Measurements from ENCODE around the gene TRIO. TPM values are rescaled to one million over a fixed set of nuclear protein-coding genes. Genes with fewer than 3 reads are reported as not detected.

Gene TRIO
- polyA plus RNA-seq, 1 donor (not counting 4 experiments of a cell fraction or from before 2014, with no cell fraction given): 57.2 TPM

DNA sequence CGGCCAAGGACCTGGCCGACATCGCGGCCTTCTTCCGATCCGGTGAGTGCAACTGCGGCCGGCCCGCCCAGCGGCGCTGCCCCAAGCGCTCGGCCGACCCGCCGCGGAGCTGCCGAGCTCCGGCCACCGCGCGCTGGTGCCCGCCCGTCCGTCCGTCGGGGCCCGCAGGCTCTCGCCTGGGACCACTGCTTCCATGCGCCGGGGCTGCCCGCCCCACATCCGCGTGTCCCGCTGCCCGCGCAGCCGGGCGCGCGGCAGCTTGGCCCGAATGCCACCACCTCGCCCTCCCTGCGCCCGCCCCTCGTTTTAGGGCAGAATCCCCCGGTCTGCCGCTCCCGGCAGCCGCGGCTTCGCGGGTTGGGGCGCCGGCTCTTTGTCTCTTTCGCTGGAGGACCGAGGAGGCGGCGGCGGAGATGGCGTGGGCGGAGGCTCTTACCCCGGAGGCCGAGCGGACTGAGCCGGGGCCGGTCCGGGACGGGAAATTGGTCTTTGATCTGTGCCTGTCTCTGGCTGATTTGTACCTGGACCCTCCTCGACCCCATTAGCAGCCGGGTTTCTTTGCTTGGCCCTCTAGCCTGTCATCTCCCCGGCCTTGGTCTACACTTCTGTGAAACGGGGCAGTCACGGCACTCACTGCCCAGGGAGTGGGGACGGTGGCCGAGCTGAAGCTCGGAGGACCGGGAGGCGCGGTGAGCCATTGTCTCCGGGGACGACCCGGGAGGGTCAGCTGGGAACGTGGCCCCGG lies 871 bp downstream of the TRIO start:
- peaks cover 32% of the 10 kb centered on the region for H4K20me1 ChIP-seq (ENCODE audit: control insufficient read depth, extremely low read depth, insufficient read depth, low read length)
- peaks cover 54% of the 10 kb centered on the region for H3K79me2 ChIP-seq (ENCODE audit: control insufficient read depth, insufficient read depth, low read length)
- H3K9ac ChIP-seq (ENCODE audit: control insufficient read depth, extremely low read depth, insufficient read depth, low read length): peak overlapping the region; percentile 94
- no peaks in the 10 kb centered on the region for H3K36me3 ChIP-seq (ENCODE audit: control insufficient read depth in 2 of 2, extremely low read depth in 1 of 2, insufficient read depth in 2 of 2, low read length in 2 of 2)
- DNase-seq (ENCODE audit: low read depth, low spot score) (no peak), FAIRE-seq (no peak)
- peak overlapping the region; percentile 89 to 95 (median 94) for H3K4me3 ChIP-seq (ENCODE audit: control insufficient read depth in 2 of 3, extremely low read depth in 1 of 3, insufficient read depth in 2 of 3, low read depth in 1 of 3, low read length in 3 of 3)
- no peak overlapping the region for H2AFZ ChIP-seq (ENCODE audit: control insufficient read depth, low read length)
- H3K9me3 ChIP-seq (ENCODE audit: control insufficient read depth, low read depth, low read length): no peaks in the 10 kb centered on the region
- no peaks in the 10 kb centered on the region for H3K27me3 ChIP-seq (ENCODE audit: control insufficient read depth, extremely low read depth, insufficient read depth, low read length)
- H3K27ac ChIP-seq (ENCODE audit: control insufficient read depth, insufficient read depth, low read length): peak overlapping the region; percentile 90
- H3K4me2 ChIP-seq (ENCODE audit: control insufficient read depth, extremely low read depth, insufficient read depth, low read depth, low read length): peak overlapping the region; percentile 41
- H3K9me1 ChIP-seq (ENCODE audit: control insufficient read depth, extremely low read depth, insufficient read depth, low read length): peaks cover 3% of the 10 kb centered on the region
- dilution Hi-C loops (cut with MboI; ENCODE audit: extremely low pct_ligation_motif_present, low sequenced_read_pairs): no loop called here
- TF ChIP-seq EZH2 (IDR thresholded peaks at IDR 0.05; ENCODE audit: low read length): no peak
- TF ChIP-seq, protein P1, sequence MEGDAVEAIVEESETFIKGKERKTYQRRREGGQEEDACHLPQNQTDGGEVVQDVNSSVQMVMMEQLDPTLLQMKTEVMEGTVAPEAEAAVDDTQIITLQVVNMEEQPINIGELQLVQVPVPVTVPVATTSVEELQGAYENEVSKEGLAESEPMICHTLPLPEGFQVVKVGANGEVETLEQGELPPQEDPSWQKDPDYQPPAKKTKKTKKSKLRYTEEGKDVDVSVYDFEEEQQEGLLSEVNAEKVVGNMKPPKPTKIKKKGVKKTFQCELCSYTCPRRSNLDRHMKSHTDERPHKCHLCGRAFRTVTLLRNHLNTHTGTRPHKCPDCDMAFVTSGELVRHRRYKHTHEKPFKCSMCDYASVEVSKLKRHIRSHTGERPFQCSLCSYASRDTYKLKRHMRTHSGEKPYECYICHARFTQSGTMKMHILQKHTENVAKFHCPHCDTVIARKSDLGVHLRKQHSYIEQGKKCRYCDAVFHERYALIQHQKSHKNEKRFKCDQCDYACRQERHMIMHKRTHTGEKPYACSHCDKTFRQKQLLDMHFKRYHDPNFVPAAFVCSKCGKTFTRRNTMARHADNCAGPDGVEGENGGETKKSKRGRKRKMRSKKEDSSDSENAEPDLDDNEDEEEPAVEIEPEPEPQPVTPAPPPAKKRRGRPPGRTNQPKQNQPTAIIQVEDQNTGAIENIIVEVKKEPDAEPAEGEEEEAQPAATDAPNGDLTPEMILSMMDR (optimal IDR thresholded peaks at IDR 0.05 in 1 of 3, IDR thresholded peaks at IDR 0.05 in 1 of 3, conservative IDR thresholded peaks at IDR 0.05 in 1 of 3; ENCODE audit: extremely low read depth in 1 of 3, insufficient read depth in 2 of 3, low read length in 3 of 3): no peak
- H3K4me1 ChIP-seq (ENCODE audit: control insufficient read depth, extremely low read depth, insufficient read depth, low read length): peaks cover 31% of the 10 kb centered on the region

DNA sequence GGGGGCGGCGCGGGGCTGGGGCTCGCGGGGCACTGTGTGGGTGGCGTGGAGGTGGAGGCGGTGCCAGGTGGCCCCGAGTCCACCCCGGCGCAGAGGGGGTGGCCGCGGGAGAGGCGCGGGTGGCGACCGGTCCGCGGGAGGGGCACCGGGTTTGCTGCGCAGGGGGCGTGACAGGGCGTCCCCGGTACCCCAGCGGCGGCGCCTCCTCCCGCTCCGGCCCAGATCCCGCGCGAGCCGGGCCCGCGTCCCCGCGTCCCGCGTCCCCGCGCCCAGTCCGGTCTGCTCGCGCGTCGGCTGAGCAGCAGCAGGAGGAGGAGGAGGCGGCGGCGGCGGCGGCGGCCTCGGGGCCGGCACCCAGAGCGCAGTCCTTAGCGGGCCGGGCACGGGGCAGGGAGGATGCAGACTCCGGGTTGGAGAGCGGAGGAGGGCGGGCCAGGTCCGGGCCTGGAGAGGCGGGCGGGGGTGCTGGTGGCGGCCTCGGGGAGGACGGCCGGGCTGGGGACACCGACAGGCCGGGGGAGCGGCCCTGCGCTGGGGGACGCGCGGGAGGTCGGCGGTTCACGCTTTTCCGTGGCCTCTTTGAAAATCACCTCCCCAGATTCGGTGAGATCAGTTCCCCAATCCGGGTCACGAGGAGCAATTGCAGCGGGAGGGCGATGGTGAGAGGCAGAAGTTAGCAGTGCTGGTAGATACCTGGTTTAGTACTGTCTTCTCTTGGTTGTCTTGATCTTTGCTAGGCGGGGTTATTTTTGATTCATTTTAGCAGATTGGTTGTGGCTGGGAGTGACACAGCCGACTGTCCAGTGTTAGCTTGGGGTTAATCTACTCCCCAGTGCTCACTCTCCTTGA lies 1.7 kb downstream of the TRIO start:
- H3K79me2 ChIP-seq (ENCODE audit: control insufficient read depth, insufficient read depth, low read length): peaks cover 62% of the 10 kb centered on the region
- dilution Hi-C loops (cut with MboI; ENCODE audit: extremely low pct_ligation_motif_present, low sequenced_read_pairs): no loop called here
- H3K36me3 ChIP-seq (ENCODE audit: control insufficient read depth in 2 of 2, extremely low read depth in 1 of 2, insufficient read depth in 2 of 2, low read length in 2 of 2): no peaks in the 10 kb centered on the region
- peak overlapping the region; percentile 89 to 95 (median 94) for H3K4me3 ChIP-seq (ENCODE audit: control insufficient read depth in 2 of 3, extremely low read depth in 1 of 3, insufficient read depth in 2 of 3, low read depth in 1 of 3, low read length in 3 of 3)
- H3K9ac ChIP-seq (ENCODE audit: control insufficient read depth, extremely low read depth, insufficient read depth, low read length): peak overlapping the region; percentile 94
- H3K9me1 ChIP-seq (ENCODE audit: control insufficient read depth, extremely low read depth, insufficient read depth, low read length): peaks cover 6% of the 10 kb centered on the region
- peaks cover 40% of the 10 kb centered on the region for H4K20me1 ChIP-seq (ENCODE audit: control insufficient read depth, extremely low read depth, insufficient read depth, low read length)
- H3K27me3 ChIP-seq (ENCODE audit: control insufficient read depth, extremely low read depth, insufficient read depth, low read length): no peaks in the 10 kb centered on the region
- peak overlapping the region; percentile 90 for H3K27ac ChIP-seq (ENCODE audit: control insufficient read depth, insufficient read depth, low read length)
- peak overlapping the region; percentile 98 for H3K4me2 ChIP-seq (ENCODE audit: control insufficient read depth, extremely low read depth, insufficient read depth, low read depth, low read length)
- FAIRE-seq: peak; percentile 48
- no peak overlapping the region for H2AFZ ChIP-seq (ENCODE audit: control insufficient read depth, low read length)
- DNase-seq (ENCODE audit: low read depth, low spot score): no peak
- H3K9me3 ChIP-seq (ENCODE audit: control insufficient read depth, low read depth, low read length): no peaks in the 10 kb centered on the region
- TF ChIP-seq, protein P1 (optimal IDR thresholded peaks at IDR 0.05 in 1 of 3, IDR thresholded peaks at IDR 0.05 in 1 of 3, conservative IDR thresholded peaks at IDR 0.05 in 1 of 3; ENCODE audit: extremely low read depth in 1 of 3, insufficient read depth in 2 of 3, low read length in 3 of 3): peak in 1 of 3 experiments; percentile 22
- no peak for TF ChIP-seq EZH2 (IDR thresholded peaks at IDR 0.05; ENCODE audit: low read length)
- peaks cover 38% of the 10 kb centered on the region for H3K4me1 ChIP-seq (ENCODE audit: control insufficient read depth, extremely low read depth, insufficient read depth, low read length)

All from keratinocyte (primary cell).